ENCODE results near the gene PPCS. TPM values are rescaled to one million over a fixed set of nuclear protein-coding genes. Genes with fewer than 3 reads are reported as not detected.

Gene PPCS
- total RNA-seq: 52.7 and 59.5 TPM in 2 replicates

GRCh38 chr1:42456010-42456753 is at the start of gene PPCS, which contains the start of gene ZMYND12:
PPCS (plus strand) TSS chr1:42456543; CDS start chr1:42456566, 23 bp downstream.
ZMYND12 (minus strand) TSS chr1:42456022; CDS start chr1:42455997, 25 bp downstream.

GRCh38 chr1:42462828-42463763 is 6.8 kb downstream of the PPCS start, which contains the start of gene CCDC30:
CCDC30 (plus strand) TSS chr1:42463286; CDS start chr1:42480552, 17,266 bp downstream.

Other genes with a start within 250 kb of the PPCS start
- 10.4 and 23.4 TPM in 2 replicates for gene FOXJ3, start 121.3 kb upstream of the PPCS start, total RNA-seq
- under 0.01 and 0.28 TPM in 2 replicates for gene RIMKLA, start 75.8 kb upstream of the PPCS start, total RNA-seq
- gene ZMYND12, start 521 bp upstream of the PPCS start, total RNA-seq: 0.38 and 1.4 TPM in 2 replicates
- 0.96 and 1.4 TPM in 2 replicates for gene CCDC30, start 6.7 kb downstream of the PPCS start, total RNA-seq
- gene PPIH, start 201.9 kb downstream of the PPCS start, total RNA-seq: 20.6 and 46.4 TPM in 2 replicates
- 682 and 884 TPM in 2 replicates for gene YBX1, start 225.9 kb downstream of the PPCS start, total RNA-seq

All from regular cardiac myocyte (primary cell).